Fibroblast of skin of left biceps (primary cell): ENCODE measurements around the gene SKIL.

Source experiments
- DNase-seq, 2 experiments: peaks; one replicate each; pipeline ENCODE4 v3.0.0-alpha.2; 2013; ENCODE audit warnings: low read depth in 2 of 2

SKIL gene

DNA sequence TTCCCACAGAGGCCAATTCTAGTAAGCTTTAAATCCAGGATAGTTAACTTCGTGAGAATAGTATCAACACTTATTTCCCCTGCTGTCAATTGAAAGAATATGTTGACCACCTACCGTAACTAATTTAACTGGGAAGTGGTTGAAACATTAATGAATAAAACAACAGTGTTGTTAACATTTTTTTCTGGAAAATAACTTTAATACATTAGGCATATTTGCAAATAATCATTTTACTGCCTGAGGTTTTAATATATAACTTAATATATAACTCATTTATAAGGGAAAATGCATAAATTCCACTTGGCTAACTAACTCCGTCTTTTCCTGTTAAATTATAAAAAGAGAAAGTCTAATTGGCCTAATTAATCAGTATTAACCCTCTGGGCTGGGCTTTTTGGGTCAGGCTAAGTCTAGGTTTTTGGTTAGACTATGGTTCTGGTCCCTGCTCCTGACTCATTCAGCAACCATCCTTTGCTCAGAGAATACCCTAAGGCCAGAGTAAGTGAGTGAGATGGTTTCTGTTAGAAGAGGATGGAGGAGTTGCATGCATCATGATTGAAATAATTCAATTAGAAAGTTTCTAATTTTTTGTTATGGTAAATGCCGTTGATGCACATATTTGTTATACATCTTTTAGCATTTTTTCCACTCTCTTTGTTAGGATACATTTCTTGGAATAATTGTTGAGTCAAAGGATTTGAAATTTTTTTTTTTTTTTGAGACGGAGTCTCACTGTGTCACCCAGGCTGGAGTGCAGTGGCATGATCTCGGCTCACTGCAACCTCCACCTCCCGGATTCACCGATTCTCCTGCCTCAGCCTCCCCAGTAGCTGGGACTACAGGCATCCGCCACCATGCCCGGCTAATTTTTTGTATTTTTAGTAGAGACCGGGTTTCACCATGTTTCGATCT, 10.8 kb upstream of the SKIL start:
- no peak for DNase-seq

DNA sequence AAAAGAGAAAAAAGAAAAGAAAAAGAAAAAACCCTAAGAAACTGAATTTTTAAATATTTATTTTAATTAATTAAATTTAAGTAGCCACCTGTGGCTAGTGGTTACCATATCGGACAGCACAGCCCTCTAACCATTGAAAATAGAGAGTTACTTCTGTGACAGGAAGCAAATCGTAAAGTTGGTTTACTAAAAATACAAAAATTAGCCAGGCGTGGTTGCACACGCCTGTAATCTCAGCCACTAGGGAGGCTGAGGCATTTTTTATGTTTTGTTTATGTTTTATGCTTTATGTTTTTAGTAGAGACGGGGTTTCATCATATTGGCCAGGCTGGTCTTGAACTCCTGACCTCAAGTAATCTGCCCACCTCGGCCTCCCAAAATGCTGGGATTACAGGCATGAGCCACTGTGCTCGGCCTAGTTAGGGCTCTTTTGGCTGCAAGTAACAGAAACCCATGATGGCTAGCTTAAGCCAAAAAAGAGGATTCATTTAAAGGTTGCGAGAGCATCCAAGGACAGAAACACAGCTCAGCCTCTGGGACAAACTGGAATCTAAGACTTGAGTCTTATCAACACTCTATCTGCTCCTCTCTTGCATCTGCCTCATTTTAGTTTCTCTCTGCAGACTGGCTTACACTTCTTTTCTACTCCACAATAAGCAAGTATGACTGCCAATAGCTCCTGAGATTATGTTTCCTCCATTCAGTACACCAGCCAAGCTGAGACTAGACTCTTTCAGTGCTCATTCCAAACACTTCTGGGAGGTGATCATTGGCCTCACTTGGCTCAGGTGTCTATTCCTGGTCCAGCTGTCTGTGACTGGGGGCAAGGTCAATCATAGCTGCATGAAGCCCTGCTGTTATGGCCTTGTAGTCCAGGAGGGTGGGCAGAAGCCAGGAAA, 6.8 kb upstream of the SKIL start:
- DNase-seq = no peak

DNA sequence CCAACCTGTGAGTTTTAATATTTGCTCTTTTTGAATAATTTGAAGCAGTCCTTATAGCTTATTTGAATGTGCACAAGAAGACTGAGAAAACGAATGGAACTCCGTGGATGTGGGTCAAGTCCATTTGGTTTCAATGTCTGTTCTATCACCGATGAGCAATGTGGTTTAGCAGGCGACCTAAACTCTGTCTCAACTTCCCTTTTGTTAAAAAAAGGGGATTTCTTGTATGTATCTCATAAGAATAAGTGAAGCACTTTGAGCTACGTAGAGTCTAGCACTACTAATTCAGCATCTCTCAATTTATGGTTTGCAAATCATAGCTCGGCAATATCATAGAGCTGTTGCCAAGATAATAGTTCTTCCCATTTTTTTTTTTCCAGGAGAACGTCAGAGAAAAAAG, 4.6 kb upstream of the SKIL start:
- DNase-seq = no peak

DNA sequence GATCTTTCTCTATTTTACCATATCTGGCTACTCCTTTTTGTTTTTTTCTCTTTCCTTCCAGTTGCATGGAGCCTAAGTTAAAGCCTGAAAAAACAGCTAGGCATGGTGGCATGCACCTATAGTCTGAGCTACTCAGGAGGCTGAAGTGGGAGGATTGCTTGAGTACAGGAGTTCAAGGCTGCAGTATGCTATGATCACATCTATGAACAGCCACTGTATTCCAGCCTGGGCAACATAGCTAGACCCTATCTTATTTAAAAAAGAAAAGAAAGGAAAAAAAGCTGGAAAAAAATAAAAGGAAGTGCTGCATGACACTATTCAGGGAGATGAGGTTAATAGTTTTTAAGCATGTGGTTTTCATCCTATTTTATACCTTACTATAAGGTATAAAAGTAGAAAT, 4.0 kb upstream of the SKIL start:
- DNase-seq = no peak

DNA sequence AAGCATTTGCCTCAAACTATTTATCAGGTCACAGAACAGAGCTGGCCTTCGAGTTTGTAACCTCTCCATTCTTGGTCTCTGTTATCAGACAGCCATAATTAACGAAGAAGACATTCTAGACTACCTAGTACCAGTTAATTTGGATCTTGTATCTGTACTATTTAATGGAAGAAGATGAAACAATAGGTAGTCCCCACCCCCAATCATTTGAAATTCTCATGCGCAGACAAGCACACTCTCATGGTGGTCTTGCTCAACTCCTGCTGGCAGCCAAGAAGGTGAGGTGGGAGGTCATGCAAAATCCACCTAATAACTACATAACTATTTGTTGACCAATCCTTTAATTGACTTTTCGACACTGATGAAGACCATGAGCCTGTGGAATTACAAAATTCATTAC, 2.8 kb upstream of the SKIL start:
- no peak for DNase-seq

DNA sequence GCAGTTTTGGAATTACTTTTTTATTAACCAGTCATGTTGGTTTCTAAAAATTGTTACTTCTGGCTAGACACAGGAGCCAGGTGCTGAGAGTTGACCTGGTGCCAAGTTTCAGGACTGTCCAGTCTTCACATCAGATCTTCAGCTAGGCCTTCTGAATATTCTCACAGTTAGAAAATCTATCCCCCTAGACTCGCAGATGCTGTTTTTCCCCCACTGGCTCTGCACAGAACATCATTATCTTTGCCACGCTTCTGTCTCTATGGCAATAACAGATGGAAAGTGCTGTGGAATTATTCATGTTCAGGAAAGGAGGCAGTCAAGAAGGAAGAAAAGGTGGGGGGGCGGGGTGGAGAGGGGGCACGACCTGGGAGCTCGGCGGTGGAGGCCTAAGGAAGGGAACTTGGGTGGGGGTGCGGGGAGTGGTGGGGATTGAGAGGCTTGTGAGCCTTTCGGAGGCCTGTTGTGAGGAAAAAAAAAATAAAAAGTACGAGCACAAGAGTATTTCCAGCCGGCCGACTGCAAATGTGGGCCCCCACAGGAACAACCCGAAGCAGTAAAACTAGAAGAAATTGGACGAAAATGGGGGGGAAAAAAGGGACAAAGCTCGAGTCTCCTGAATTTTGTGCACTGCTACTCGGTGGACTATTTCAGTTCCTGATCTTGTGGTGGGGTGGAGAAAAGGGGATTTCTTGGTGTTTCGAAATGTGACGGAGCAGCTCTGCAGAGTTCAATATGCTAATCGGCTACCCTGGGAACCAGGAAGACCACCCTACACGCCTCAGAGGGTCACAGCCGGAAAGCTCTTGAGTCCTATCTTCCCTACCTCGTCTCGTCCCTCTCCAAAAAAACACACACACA, 1.5 kb upstream of the SKIL start:
- no peak for DNase-seq

DNA sequence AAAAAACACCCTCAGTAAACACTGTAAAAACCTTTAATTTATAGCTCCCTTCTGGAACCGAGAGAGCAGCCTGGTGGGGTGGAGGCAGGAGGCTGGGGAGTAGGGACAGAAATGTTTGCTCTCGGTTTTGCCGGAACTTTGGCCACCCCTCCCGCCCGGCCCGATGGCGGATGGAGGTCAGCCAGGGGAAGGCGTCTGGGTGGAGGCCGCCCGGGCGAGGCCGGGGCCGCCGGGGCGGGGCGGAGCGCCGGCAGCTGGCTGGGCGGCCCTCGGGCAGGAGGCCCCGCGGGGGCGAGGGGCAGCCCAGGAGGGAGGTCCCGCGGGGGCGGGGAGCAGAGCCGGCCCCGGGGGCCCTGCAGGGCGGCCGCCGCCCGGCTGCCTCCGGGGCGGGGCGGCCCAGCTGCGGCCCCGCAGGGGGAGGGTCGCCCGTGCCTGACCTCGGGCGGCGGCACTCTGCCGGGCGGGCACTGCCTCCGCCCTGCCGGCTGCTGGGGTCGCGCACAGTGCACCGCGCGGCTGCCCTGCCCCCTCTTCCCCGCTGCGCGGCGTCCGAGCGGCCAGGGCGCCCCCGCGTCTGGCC, 829 bp upstream of the SKIL start:
- DNase-seq = peak; percentile 51 to 55

DNA sequence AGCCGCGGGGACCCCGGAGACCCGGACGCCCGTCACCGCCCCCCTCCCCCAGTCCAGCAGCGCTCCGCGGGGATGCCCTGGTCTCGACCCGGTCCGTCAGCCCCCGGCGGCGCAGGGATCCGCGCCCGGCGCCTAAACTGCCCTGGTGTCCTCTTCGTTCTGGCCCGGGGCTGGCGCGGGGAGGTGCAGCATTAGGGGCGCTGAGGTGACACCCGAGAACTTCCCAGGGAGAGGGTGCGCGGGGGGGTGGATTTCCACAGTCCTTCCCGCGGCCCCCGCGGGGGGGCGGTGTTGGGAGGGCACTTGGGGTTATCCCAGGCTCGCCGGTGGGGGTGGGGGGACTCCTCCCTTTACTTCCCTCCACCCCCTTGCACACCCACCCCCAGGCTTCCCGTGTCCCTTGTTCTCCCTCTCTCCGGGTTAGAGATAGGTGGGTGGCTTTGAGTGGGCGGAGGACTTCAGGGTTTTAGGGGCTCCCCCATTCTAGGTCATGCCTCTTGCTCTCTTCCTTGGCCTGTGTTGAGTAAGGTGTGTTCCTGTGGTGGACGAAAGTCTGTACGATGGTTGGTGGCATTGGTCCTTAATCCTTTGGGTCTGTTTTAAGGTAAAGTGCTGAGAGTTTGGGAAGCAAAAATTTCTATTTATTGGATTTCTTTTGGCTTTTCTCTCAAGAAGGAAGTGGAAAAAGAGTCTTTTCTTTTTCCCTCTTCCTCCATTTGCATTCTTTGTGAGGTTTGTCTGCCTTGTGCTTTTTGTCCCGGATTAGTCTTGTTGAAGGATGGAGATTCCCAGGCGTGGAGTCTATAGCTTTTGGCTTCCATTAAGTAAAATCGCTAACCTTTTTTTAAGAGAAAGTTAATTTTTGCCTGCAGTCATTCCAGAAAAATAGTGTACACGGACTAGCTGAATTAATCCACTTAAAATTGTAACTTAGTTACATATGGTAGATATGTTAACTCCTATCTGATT, 811 bp downstream of the SKIL start:
- DNase-seq = peak; percentile 38 to 39

DNA sequence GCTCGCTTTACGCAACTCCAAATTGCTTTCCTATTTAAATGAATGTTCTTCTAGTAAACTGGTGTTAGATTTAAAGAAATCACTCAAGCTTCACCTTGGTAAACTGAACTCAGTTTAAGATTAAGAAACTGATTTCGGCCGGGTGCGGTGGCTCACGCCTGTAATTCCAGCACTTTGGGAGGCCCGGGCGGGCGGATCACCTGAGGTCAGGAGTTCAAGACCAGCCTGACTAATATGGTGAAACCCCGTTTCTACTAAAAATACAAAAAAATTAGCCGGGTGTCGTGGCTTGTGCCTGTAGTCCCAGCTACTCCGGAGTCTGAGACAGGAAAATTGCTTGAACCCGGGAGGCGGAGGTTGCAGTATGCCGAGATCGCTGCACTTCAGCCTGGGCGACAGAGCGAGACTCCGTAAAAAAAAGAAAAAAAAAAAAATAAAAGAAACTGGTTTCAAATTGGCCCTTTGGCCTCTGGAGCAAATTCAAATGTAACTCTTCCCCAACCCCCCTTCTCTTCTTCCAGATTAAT, 1.7 kb downstream of the SKIL start:
- no peak for DNase-seq

DNA sequence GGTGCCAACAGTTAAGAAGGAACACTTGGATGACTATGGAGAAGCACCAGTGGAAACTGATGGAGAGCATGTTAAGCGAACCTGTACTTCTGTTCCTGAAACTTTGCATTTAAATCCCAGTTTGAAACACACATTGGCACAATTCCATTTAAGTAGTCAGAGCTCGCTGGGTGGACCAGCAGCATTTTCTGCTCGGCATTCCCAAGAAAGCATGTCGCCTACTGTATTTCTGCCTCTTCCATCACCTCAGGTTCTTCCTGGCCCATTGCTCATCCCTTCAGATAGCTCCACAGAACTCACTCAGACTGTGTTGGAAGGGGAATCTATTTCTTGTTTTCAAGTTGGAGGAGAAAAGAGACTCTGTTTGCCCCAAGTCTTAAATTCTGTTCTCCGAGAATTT, 3.0 kb downstream of the SKIL start:
- DNase-seq = no peak

DNA sequence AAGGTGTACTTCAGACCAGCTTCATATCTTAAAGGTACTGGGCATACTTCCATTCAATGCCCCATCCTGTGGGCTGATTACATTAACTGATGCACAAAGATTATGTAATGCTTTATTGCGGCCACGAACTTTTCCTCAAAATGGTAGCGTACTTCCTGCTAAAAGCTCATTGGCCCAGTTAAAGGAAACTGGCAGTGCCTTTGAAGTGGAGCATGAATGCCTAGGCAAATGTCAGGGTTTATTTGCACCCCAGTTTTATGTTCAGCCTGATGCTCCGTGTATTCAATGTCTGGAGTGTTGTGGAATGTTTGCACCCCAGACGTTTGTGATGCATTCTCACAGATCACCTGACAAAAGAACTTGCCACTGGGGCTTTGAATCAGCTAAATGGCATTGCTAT, 3.4 kb downstream of the SKIL start:
- no peak for DNase-seq

DNA sequence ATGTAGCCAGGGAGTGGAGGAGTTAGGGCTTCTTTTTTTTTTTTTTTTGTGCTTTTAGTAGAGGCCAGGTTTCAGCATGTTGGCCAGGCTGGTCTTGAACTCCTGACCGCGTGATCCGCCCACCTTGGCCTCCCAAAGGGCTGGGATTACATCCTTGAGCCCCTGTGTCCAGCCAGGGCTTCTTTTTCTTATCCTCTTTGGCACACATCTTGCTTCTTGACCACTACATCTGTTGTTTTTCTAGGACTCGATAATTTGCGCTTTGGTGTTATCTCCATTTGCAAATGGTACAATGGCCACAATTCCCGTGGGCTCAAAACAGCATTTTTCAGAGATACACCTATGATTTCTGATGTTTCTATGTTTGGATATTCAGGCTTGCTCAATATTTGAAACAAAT, 4.2 kb downstream of the SKIL start:
- DNase-seq = no peak

DNA sequence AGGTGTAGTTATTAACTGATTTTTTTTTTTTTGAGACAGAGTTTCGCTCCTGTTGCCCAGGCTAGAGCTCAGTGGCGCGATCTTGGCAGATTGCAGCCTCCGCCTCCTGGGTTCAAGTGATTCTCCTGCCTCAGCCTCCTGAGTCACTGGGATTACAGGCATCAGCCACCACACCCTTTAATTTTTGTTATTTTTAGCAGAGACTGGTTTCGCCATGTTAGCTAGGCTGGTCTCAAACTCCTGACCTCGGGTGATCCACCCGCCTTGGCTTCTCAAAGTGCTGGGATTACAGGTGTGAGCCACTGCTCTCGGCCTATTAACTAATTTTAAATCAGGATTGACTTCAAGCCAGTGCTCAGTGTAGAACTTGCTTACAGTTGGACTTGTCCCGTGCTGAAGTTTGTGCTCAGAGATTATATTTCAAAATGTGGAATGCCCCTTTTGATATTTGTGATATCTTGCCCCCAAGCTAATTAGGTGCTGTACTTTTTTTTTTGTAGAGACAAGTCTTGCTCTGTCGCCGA, 6.0 kb downstream of the SKIL start:
- DNase-seq = no peak

DNA sequence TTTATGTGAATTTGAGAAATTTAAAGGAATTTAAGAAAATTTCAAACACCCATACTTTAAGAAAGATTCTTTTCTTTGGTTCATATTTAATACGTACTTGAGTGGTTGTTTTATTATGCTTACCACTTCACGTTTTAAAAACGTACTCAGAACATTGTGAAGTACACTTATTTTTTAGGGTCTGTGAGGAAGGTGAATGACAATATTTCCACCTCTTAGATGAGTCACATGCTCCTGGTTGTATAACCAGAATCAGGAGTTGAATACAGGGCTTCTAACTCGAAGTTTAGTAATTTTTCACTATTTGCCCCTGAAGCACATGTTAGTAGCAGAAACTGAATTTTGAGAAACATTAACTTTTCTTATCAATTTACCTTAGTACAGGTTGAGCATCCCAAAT, 7.5 kb downstream of the SKIL start:
- DNase-seq = no peak

DNA sequence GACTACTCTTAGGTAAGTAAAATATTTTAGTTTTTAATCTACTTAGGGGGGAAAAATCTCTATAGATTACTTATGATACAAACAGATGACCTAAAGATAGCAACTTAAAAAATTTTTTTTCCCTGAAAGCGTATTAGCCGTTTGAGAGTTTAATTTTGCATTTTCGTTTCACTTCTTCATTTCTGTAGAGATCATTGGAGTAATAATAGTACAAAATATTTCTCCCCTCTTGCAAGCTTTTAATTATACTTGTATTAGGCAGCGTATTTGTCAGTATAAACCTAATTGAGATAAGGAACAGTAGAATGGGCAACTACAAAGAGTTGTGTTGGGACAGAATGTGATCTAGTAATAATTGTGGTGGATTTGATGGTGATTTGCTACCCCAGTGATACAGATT, 10.3 kb downstream of the SKIL start:
- no peak for DNase-seq

DNA sequence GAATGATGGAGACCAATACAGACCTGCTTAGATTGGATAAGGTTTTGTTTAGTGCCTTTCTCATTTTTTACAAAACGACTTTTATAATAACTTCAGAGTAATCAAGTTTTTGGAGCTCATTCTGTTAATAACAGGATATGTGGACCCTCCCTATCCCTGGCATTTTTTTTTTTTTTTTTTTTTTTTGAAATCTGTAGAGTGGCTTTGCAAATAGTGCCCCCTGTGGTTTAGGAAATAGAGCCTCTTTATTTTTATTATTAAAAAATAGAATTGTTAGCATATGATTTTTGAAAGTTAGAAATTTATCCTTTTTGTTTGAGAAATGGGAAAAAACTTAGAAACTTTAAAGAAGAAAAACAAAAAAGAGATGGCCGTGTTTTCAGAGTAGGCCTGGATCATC, 11.4 kb downstream of the SKIL start:
- DNase-seq = no peak

DNA sequence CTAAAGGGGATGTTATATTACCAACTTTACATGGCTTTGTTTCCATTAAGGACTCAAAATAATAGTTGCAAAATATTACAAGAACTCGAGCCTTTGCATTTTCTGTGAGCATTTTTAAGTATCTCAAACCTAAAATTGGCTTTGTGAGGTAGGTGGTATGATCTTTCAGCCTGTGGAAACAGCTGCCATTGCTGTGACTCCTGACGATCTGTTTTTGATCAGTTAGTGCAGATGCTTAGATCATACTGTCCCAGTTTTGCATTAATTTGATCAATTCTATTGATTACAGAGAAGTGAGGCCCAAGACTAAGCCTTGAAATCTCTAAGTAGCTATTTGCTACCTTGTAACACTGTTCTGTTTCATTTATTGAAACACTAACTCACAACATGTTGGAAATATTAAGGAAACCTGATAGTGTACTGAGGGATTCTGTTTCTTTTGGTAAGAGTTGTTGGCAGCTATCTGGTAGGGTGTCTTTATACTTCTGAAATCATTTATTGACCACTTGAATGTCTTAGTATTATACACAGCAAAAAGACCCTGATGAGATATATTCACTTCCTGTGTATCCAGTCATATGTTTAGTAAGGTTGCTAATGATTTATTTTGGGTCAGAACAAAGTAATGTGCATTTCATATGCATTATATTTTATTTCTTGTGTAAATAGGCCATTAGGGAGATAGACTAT, 14.8 kb downstream of the SKIL start:
- no peak for DNase-seq

DNA sequence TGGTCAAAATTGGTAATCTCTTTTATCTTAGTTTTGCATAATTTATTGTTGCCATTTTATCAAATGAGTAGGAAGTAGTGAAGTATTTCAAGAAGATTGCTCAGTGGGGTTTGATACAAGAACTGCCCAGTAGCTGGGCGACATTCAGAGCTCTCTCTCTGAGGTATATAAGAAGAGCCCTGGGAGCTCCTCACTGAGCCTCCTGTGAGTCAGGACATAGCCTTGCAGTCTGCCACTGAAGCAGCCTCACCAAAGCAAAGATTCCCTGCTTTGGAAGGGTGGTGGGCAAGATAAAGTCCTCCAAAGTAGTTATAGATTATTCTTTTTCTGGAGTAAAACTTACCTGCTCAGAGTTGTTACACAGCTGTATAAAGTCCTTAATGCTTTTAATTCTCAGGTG, 26.1 kb downstream of the SKIL start:
- DNase-seq = no peak

DNA sequence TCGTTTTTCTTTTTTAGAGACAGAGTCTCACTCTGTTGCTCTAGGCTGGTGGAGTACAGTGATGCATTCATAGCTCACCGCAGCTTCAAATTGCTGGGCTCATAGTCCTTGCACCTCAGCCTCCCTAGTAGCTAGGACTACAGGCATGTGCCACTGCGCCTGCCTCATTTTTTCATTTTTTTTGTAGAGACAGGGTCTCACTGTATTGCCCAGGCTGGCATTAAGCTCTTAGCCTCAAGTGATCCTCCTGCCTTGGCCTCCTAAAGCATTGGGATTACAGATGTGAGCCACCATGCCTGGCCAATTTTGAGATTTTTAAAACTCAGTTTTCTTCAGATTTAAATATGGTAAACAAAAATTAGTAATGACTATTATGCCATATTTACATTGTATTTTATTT, 29.0 kb downstream of the SKIL start:
- no peak for DNase-seq
